ENCODE measurements around the gene ZNF778.

ZNF778 gene

DNA sequence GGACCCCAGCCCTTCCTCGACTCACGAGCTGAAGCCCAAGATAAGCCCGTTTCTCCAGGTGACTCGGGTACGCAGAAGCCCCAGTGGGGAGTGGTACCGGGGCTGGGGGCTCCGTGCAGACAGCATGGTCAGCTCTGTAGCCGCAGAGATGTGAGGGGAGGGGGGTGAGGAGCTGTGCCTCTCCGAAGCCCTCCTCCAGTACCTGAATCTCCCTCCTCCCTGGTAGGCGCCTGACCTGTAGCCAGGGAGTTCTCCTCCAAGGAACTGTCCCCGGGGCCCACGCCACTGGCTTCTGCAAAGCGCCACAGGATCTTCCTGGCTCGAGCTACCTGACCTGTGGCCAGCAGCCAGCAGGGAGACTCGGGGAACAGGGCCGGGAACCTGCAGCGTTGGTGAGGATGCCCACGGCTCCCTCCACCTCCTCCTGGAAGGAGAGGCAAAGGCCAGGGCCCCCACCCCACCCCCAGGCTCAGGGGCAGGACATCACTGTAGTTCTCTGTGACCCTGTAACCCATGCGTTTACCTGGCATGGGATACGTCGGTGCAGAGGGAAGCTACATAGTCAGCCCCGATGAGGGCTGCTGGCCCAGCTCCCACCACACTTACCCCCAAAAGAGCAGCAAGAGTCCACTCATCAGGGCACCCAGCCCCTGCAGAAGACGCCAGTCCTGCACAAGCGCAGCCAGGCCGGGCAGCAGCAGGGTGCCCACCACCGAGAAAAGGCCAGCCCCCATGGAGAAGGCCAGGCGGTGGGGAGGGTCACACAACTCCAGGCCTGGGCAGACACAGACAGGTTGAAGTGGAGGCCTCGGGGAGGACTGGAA is 18.9 kb upstream of the ZNF778 start:
- H3K4me3 ChIP-seq (ENCODE audit: low read depth, low read length), result no peak overlapping the region
- no peaks in the 10 kb centered on the region for H3K36me3 ChIP-seq (ENCODE audit: control insufficient read depth, insufficient read depth, low read length)
- no peak overlapping the region for H3K27ac ChIP-seq (ENCODE audit: low read depth, low read length)
- peaks cover 11% of the 10 kb centered on the region for H3K4me1 ChIP-seq (ENCODE audit: control insufficient read depth, insufficient read depth, low read length)
- H3K9me3 ChIP-seq (ENCODE audit: control insufficient read depth, insufficient read depth, low read depth, low read length), result no peaks in the 10 kb centered on the region
- H3K9ac ChIP-seq (ENCODE audit: low read length), result no peak overlapping the region
- H3K27me3 ChIP-seq (ENCODE audit: control insufficient read depth, insufficient read depth, low read length), result peaks cover 64% of the 10 kb centered on the region

- H3K4me3 ChIP-seq (ENCODE audit: low read depth, low read length), result peak overlapping the region; percentile 81
- peaks cover 64% of the 10 kb centered on the region for H3K27me3 ChIP-seq (ENCODE audit: control insufficient read depth, insufficient read depth, low read length)
- peaks cover 11% of the 10 kb centered on the region for H3K4me1 ChIP-seq (ENCODE audit: control insufficient read depth, insufficient read depth, low read length)
- no peak overlapping the region for H3K27ac ChIP-seq (ENCODE audit: low read depth, low read length)
- H3K9me3 ChIP-seq (ENCODE audit: control insufficient read depth, insufficient read depth, low read depth, low read length), result no peaks in the 10 kb centered on the region
- no peaks in the 10 kb centered on the region for H3K36me3 ChIP-seq (ENCODE audit: control insufficient read depth, insufficient read depth, low read length)
- no peak overlapping the region for H3K9ac ChIP-seq (ENCODE audit: low read length)
Observed at GRCh38 chr16:89199241-89200123, 18.0 kb upstream of the ZNF778 start.

DNA sequence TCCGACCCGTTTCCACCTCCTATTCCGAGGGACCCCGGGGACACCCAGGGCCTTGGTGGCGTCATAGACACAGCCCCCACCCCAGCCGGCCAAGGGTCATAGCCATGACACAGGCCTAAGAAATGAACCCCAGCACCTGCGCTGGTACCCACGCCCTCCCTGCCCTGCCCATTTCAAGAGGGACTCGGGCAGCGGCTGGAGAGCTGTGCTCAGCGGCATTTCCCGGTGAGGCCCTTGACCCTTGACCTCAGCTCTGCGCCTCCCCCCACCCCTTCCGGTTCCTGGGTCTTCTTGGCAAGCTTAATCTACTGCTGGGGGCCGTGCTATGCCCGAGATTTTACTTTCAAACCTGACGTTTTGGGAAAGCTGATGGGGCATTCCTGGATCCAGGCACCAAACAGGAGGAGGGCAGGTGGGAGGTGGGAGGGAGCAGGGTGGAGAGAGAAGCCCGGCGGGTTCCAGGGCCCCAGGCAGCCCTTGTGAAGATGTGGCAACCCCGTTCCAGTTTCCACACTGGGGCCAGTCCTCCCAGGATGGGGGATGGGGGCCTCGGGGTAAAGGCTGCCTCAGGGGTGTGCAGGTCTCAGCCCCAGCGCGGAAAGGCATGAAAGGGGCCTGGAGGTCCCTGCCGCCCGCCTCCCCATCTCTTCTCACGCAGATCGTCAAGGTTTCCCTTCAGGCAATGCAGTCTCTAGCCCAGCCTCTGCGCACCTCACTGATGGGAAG is 17.2 kb upstream of the ZNF778 start, which contains the start of gene SLC22A31:
TSS of gene SLC22A31 (minus strand) at position 414 of the 726 bp plus-strand sequence. CDS start at position 378, 36 bp downstream.
- Histone ChIP-seq H3K27ac (ENCODE audit: low read depth, low read length) (no peak within 1 kb of the TSS), H3K9me3 (ENCODE audit: control insufficient read depth, insufficient read depth, low read depth, low read length) (no peaks in the 10 kb centered on the region), H3K27me3 (ENCODE audit: control insufficient read depth, insufficient read depth, low read length) (peaks cover 67% of the 10 kb centered on the region), H3K36me3 (ENCODE audit: control insufficient read depth, insufficient read depth, low read length) (no peaks in the 10 kb centered on the region), H3K9ac (ENCODE audit: low read length) (peak within 1 kb of the TSS; percentile 43), H3K4me1 (ENCODE audit: control insufficient read depth, insufficient read depth, low read length) (peaks cover 11% of the 10 kb centered on the region), H3K4me3 (ENCODE audit: low read depth, low read length) (peak within 1 kb of the TSS; percentile 81)

DNA sequence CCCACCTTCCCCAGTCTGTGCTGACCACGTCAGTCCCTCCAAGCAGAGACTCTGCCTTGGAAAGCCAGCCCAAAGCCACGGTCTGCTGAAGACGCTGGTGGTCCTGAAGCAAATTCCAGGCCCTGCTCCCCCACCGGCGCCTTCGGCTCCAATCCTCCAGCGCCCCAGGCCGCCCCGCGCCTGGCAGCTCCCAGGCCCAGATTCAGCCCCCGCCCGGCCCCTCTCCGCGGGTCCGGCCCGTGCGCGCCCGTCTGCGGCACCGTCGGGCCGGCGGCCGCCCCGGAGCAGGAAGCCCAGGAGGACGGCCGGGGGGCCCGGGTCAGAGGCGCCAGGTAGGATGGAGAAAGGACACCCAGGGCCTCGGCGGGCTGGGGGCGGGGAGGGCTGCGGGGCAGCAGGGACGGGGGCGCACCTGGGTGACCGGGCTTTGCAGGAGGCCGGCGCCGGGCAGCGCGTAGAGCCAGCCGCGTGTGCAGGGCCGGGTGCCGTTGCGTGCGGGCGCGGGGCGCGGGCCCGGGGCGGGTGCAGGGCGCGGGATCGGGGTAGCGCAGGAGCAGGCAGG is 16.6 kb upstream of the ZNF778 start:
- Histone ChIP-seq H3K27ac (ENCODE audit: low read depth, low read length) (no peak overlapping the region), H3K4me1 (ENCODE audit: control insufficient read depth, insufficient read depth, low read length) (peaks cover 11% of the 10 kb centered on the region), H3K27me3 (ENCODE audit: control insufficient read depth, insufficient read depth, low read length) (peaks cover 67% of the 10 kb centered on the region), H3K36me3 (ENCODE audit: control insufficient read depth, insufficient read depth, low read length) (no peaks in the 10 kb centered on the region), H3K9ac (ENCODE audit: low read length) (peak overlapping the region; percentile 14), H3K4me3 (ENCODE audit: low read depth, low read length) (peak overlapping the region; percentile 81), H3K9me3 (ENCODE audit: control insufficient read depth, insufficient read depth, low read depth, low read length) (no peaks in the 10 kb centered on the region)

DNA sequence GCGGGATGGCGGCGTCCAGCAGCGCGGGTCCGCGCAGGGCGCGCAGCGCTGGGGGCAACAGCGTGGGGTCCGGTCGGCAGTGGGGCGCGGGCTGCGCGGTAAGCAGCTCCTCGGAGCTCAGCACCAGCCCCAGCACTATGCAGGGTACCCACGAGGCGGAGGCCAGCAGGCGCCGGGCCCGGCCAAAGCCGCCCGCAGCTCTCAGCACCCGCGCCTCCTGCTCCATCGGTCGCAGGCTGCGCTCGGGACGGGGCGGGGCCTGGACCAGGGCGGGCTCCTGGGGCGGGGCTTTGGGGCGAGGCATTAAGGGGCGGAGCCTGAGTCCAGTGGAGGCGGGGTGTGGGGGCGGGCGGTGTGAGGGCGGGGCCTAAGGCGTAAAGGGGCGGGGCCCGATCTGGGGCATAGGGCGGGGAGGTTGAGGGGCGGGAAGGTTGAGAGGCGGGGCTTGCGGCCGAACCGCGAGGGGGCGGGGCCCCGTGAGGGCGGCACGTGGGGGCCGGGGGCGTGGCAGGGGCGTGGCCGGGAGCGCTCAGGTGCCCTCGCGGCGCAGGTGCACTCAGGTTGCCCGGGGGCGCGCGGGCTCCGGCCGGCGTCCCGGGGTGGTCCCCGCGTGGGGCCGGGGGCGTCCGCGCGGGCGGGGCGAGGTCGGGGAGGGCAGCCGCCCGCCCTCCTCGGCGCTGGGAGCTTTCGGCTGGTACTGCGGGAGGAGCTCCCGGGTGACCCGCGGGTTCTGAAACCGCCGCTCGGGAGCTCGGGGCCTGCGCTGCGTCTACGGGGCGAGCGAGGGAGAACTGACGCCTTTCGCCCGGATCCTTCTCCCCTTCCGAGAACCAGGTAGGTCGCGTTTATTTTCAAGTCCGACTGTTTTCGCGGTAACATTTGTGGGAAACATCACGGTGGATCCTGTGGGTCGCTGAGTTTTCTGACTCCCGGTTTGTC is 15.8 kb upstream of the ZNF778 start:
- H3K36me3 ChIP-seq (ENCODE audit: control insufficient read depth, insufficient read depth, low read length), result no peaks in the 10 kb centered on the region
- peak overlapping the region; percentile 43 for H3K9ac ChIP-seq (ENCODE audit: low read length)
- H3K9me3 ChIP-seq (ENCODE audit: control insufficient read depth, insufficient read depth, low read depth, low read length), result no peaks in the 10 kb centered on the region
- H3K27ac ChIP-seq (ENCODE audit: low read depth, low read length), result no peak overlapping the region
- peaks cover 67% of the 10 kb centered on the region for H3K27me3 ChIP-seq (ENCODE audit: control insufficient read depth, insufficient read depth, low read length)
- peak overlapping the region; percentile 81 for H3K4me3 ChIP-seq (ENCODE audit: low read depth, low read length)
- peaks cover 11% of the 10 kb centered on the region for H3K4me1 ChIP-seq (ENCODE audit: control insufficient read depth, insufficient read depth, low read length)

DNA sequence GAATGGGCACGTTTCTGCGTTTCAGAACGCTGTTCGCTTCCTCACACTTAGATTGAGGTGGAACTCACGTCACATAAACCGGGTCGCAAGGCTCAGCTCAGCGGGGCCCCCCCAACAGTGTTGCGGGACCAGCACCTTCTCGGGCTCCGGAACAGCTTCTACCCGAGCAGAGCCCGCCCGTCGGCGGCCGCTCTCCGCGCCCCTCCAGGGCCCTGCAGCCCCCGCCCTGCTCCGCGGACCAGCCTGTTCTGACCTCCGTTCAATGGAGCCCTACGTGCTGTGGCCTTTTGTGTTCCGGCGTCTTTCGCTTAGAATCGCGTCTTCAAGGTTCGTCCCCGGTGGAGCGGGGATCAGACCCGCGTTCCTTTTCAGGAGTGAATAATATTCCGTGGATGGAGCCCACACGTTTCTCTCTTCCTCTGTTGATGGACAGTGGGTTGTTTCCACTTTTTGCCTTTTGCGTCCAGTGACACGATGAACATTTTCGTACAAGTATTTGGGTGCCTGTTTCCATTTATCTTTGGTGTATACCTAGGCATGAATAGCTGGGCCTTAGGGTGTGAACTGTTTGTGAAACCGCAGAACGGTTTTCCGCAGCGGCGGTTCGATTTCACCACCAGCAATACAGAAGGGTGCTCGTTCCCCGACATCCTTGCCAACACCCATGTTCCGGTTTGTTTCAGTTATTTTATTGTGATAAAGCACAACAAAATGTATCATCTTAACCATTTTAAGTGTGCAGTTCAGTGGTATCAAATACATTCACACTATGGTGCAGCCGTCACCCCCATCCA is 14.9 kb upstream of the ZNF778 start:
- Histone ChIP-seq H3K27ac (ENCODE audit: low read depth, low read length) (no peak overlapping the region), H3K4me1 (ENCODE audit: control insufficient read depth, insufficient read depth, low read length) (peaks cover 11% of the 10 kb centered on the region), H3K27me3 (ENCODE audit: control insufficient read depth, insufficient read depth, low read length) (peaks cover 67% of the 10 kb centered on the region), H3K36me3 (ENCODE audit: control insufficient read depth, insufficient read depth, low read length) (no peaks in the 10 kb centered on the region), H3K9me3 (ENCODE audit: control insufficient read depth, insufficient read depth, low read depth, low read length) (no peaks in the 10 kb centered on the region), H3K4me3 (ENCODE audit: low read depth, low read length) (peak overlapping the region; percentile 57), H3K9ac (ENCODE audit: low read length) (no peak overlapping the region)

DNA sequence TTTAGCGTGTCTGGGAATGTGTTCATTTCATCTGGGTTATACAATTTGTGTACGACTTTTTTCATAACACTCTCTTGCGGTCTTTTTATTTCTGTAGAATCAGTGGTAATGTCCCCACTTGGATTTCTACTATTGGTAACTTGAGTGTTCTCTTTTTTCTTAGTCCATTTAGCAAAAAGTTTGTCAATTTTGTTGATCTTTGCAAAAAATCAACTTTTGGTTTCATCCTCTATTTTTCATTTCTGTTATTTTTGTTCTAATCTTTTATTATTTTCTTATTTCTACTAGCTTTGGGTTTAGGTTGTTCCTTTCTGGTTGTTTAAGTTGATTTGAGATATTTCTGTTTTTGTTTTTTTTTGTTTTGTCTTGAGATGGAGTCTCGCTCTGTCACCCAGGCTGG is 9.5 kb upstream of the ZNF778 start:
- H3K27me3 ChIP-seq (ENCODE audit: control insufficient read depth, insufficient read depth, low read length), result peaks cover 37% of the 10 kb centered on the region
- no peaks in the 10 kb centered on the region for H3K9me3 ChIP-seq (ENCODE audit: control insufficient read depth, insufficient read depth, low read depth, low read length)
- no peaks in the 10 kb centered on the region for H3K4me1 ChIP-seq (ENCODE audit: control insufficient read depth, insufficient read depth, low read length)
- no peaks in the 10 kb centered on the region for H3K36me3 ChIP-seq (ENCODE audit: control insufficient read depth, insufficient read depth, low read length)
- H3K9ac ChIP-seq (ENCODE audit: low read length), result no peak overlapping the region
- H3K27ac ChIP-seq (ENCODE audit: low read depth, low read length), result no peak overlapping the region
- H3K4me3 ChIP-seq (ENCODE audit: low read depth, low read length), result no peak overlapping the region

- H3K9ac ChIP-seq (ENCODE audit: low read length), result no peak overlapping the region
- H3K27ac ChIP-seq (ENCODE audit: low read depth, low read length), result no peak overlapping the region
- no peaks in the 10 kb centered on the region for H3K4me1 ChIP-seq (ENCODE audit: control insufficient read depth, insufficient read depth, low read length)
- peaks cover 22% of the 10 kb centered on the region for H3K27me3 ChIP-seq (ENCODE audit: control insufficient read depth, insufficient read depth, low read length)
- H3K4me3 ChIP-seq (ENCODE audit: low read depth, low read length), result no peak overlapping the region
- no peaks in the 10 kb centered on the region for H3K36me3 ChIP-seq (ENCODE audit: control insufficient read depth, insufficient read depth, low read length)
- no peaks in the 10 kb centered on the region for H3K9me3 ChIP-seq (ENCODE audit: control insufficient read depth, insufficient read depth, low read depth, low read length)
Observed at GRCh38 chr16:89209522-89210044, 7.9 kb upstream of the ZNF778 start.

DNA sequence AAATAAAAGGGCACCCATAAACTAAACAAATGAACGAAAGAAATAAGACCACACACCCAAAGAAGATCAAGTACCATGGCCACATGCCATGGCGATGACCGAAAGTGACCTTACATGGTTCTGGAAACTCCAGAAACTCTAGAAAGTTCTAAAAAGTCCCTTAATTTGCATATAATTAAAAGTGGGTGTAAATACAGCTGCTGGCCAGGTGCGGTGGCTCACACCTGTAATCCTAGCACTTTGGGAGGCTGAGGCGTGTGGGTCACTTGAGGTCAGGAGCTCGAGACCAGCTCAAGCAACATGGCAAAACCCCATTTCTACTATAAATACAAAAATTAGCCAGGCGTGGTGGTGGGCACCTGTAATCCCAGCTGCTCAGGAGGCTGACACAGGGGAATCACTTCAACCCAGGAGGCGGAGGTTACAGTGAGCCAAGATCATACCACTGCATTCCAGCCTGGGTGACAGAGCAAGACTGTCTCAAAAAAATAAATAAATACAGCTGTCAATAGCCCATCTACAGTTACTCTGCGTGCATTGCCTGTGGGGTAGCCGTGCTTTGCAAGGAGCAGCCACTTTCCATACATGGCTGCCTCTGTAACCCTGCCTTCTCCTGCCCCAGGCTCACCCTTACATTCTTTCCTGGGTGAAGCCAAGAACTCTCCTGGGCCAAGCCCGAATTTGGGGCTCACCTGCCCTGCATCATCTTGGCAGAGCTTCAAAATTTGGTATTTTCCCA is 7.2 kb upstream of the ZNF778 start:
- H3K9me3 ChIP-seq (ENCODE audit: control insufficient read depth, insufficient read depth, low read depth, low read length), result no peaks in the 10 kb centered on the region
- H3K4me3 ChIP-seq (ENCODE audit: low read depth, low read length), result no peak overlapping the region
- H3K27me3 ChIP-seq (ENCODE audit: control insufficient read depth, insufficient read depth, low read length), result peaks cover 17% of the 10 kb centered on the region; the same call in 1 of the 2 replicates
- H3K27ac ChIP-seq (ENCODE audit: low read depth, low read length), result no peak overlapping the region
- no peaks in the 10 kb centered on the region for H3K4me1 ChIP-seq (ENCODE audit: control insufficient read depth, insufficient read depth, low read length)
- no peak overlapping the region for H3K9ac ChIP-seq (ENCODE audit: low read length)
- no peaks in the 10 kb centered on the region for H3K36me3 ChIP-seq (ENCODE audit: control insufficient read depth, insufficient read depth, low read length)

Data from HUES6 (cell line).